ENCODE data around the gene MAP2K6. TPM values are rescaled to one million over a fixed set of nuclear protein-coding genes. Genes with fewer than 3 reads are reported as not detected.

Gene MAP2K6
- total and polyA plus RNA-seq, 2 donors (not counting 3 experiments of a cell fraction or from before 2014, with no cell fraction given), result 5.9 to 13.9 TPM

GRCh38 chr17:69555056-69555455, 140.6 kb downstream of the MAP2K6 start:
- dilution Hi-C loops (cut with MboI; ENCODE audit: extremely low pct_ligation_motif_present, low sequenced_read_pairs) (no loop called here), intact Hi-C loops (cut with micrococcal nuclease) (no loop called here)
- no peak overlapping the region for H3K27ac ChIP-seq (ENCODE audit: insufficient read depth, low read depth, low read length)
- no peaks in the 10 kb centered on the region for H3K79me2 ChIP-seq (ENCODE audit: control insufficient read depth, insufficient read depth, low read length)
- no peaks in the 10 kb centered on the region for H4K20me1 ChIP-seq (replicated peaks; ENCODE audit: control insufficient read depth, extremely low read depth, insufficient read depth, low read length)
- no peaks in the 10 kb centered on the region for H3K9me1 ChIP-seq (replicated peaks; ENCODE audit: control insufficient read depth, extremely low read depth, insufficient read depth, low read length)
- H3K4me1 ChIP-seq (ENCODE audit: control insufficient read depth, extremely low read depth, insufficient read depth, low read length), result peaks cover 4% of the 10 kb centered on the region
- no peak overlapping the region for H3K9ac ChIP-seq (replicated peaks; ENCODE audit: extremely low read depth, insufficient read depth, low read length)
- no peak overlapping the region for H2AFZ ChIP-seq (ENCODE audit: low read depth, low read length)
- H3K27me3 ChIP-seq (ENCODE audit: control insufficient read depth in 2 of 2, insufficient read depth in 2 of 2, low read length in 2 of 2), result no peaks in the 10 kb centered on the region
- TF ChIP-seq POLR2AphosphoS5 (IDR thresholded peaks at IDR 0.05; ENCODE audit: insufficient read depth, low read depth, low read length) (no peak), JUN (IDR thresholded peaks at IDR 0.05; ENCODE audit: borderline replicate concordance, insufficient read depth, insufficient read length, low read depth) (no peak), MYC (IDR thresholded peaks at IDR 0.05; ENCODE audit: low read depth, low read length) (no peak), EZH2 (IDR thresholded peaks at IDR 0.05; ENCODE audit: borderline replicate concordance, low read depth, low read length, severe bottlenecking) (no peak), FOS (IDR thresholded peaks at IDR 0.05; ENCODE audit: borderline replicate concordance, insufficient read depth, low read length) (no peak), POLR2A (IDR thresholded peaks at IDR 0.05; ENCODE audit: low read depth, low read length) (no peak), GATA2 (IDR thresholded peaks at IDR 0.05; ENCODE audit: insufficient read depth, insufficient read length, low read depth, low read length) (no peak)
- TF ChIP-seq, protein P1, sequence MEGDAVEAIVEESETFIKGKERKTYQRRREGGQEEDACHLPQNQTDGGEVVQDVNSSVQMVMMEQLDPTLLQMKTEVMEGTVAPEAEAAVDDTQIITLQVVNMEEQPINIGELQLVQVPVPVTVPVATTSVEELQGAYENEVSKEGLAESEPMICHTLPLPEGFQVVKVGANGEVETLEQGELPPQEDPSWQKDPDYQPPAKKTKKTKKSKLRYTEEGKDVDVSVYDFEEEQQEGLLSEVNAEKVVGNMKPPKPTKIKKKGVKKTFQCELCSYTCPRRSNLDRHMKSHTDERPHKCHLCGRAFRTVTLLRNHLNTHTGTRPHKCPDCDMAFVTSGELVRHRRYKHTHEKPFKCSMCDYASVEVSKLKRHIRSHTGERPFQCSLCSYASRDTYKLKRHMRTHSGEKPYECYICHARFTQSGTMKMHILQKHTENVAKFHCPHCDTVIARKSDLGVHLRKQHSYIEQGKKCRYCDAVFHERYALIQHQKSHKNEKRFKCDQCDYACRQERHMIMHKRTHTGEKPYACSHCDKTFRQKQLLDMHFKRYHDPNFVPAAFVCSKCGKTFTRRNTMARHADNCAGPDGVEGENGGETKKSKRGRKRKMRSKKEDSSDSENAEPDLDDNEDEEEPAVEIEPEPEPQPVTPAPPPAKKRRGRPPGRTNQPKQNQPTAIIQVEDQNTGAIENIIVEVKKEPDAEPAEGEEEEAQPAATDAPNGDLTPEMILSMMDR (IDR thresholded peaks at IDR 0.05; ENCODE audit: extremely low read depth in 1 of 2, insufficient read depth in 1 of 2, low read depth in 1 of 2, low read length in 2 of 2), result no peak
- TF ChIP-seq, protein P2, sequence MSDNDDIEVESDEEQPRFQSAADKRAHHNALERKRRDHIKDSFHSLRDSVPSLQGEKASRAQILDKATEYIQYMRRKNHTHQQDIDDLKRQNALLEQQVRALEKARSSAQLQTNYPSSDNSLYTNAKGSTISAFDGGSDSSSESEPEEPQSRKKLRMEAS (IDR thresholded peaks at IDR 0.05; ENCODE audit: insufficient read depth, insufficient read length), result no peak
- H3K4me3 ChIP-seq (replicated peaks in 1 of 3; ENCODE audit: insufficient read depth in 1 of 3, low read depth in 1 of 3, low read length in 3 of 3), result no peak overlapping the region
- no peak for DNase-seq (ENCODE audit: low read depth, low spot score)
- no TSS peak for BruUV-seq (replicated peaks)
- no peaks in the 10 kb centered on the region for H3K36me3 ChIP-seq (ENCODE audit: control insufficient read depth in 2 of 2, extremely low read depth in 1 of 2, insufficient read depth in 2 of 2, low read length in 2 of 2)
- CTCF ChIA-PET, result no interaction called here
- POLR2A ChIA-PET, result no interaction called here
- H3K4me2 ChIP-seq (ENCODE audit: insufficient read depth, low read length), result no peak overlapping the region
- FAIRE-seq, result no peak
- H3K9me3 ChIP-seq (replicated peaks; ENCODE audit: control insufficient read depth, insufficient read depth, low read length), result peaks cover 2% of the 10 kb centered on the region

Measured in endothelial cell of umbilical vein (primary cell).